ENCODE data around the gene ADAD2. TPM values are rescaled to one million over a fixed set of nuclear protein-coding genes. Genes with fewer than 3 reads are reported as not detected.

Gene ADAD2
- total RNA-seq, 2 donors from 2014 or later, result not detected

DNA sequence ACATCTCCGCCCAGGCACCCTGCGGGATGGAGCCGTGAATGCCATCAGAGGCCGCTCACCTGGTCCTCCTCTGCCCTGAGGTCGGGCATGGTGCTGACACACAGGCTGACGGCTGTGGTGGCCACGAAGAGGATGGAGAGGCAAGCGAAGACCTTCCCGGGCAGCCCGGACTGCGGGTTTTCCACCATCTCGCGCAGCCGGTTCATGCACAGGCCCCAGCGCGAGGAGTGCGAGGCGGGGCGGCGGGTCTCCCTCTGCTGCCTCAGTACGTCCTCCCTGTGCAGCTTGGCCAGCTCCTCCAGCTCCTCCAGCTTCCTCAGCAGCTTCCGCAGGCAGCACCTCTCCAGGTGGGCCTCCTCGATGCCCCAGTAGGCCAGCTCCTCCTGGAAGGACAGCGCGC, 45.7 kb downstream of the ADAD2 start:
- no peak for ATAC-seq (replicated peaks)
- Mint-ChIP-seq H3K27me3 (peaks cover 27% of the 10 kb centered on the region), H3K9me3 (no peaks in the 10 kb centered on the region), H3K4me3 (no peak overlapping the region), H3K4me1 (no peaks in the 10 kb centered on the region), H3K36me3 (ENCODE audit: low read depth) (no peaks in the 10 kb centered on the region), H3K27ac (no peak overlapping the region)

DNA sequence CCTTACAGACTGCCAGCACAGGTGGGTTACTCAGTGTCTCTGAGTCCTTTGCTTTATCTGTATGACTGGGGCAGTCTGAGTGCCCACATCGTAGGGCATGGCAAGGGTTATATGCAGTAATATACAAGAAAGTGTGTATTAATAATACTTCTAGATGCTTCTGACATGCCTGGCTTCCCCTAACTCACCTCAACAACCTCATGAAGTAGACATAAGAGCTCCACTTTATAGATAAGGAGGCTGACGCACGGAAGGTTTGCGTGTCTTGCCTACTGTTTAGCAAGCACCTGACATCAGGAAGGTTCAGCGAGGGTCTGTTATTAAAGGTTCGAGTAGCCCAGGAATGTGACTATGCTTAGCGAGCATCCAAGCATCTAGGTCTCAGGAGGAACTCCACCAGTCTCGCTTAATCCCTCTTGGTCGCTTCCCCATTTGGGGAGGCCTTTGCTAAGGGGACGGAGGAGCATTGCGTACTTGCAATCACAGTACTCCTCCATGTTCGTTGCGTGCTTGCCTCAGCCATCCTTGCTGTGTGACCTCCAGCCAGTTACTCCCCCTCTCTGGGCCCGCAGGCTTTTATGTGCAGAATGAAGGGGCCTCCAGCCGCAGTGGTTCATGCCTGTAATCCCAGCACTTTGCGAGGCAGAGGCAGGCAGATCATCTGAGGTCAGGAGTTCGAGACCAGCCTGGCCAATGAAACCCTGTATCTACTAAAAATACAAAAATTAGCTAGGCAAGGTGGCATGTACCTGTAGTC, 47.2 kb downstream of the ADAD2 start:
- no peaks in the 10 kb centered on the region for H3K9me3 Mint-ChIP-seq
- ATAC-seq (replicated peaks), result no peak
- H3K4me3 Mint-ChIP-seq, result no peak overlapping the region
- H3K27ac Mint-ChIP-seq, result no peak overlapping the region
- H3K4me1 Mint-ChIP-seq, result no peaks in the 10 kb centered on the region
- no peaks in the 10 kb centered on the region for H3K36me3 Mint-ChIP-seq (ENCODE audit: low read depth)
- peaks cover 27% of the 10 kb centered on the region for H3K27me3 Mint-ChIP-seq

DNA sequence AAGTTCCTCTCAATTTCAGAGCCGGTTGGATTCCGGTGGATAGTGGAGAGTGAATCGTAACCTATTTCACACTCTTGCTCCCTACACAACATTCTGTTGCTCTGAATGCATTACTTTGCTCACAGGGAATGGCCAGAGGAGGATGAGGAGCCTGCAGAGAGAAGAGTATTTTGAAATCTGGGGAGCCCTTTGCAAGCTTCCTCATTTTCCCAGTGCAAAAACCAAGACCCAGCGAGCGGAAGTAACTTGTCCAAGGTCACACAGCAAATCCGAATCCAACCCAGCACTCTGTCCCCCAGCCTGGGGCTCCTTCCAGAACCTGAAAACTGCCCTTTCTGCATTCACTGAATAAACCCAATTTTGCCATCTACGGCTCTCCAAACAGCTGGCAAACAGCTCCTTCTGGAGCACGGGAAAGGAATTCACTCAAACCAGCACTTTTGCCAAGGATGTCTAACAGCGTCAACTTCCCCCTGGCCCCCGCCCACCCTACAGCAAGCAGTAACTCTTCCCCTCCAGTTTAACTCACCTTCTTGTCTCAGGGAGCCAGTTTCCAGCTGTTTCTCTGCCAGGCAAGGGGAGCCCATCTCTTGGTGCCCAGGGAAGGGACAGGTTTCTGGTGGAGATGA, 48.3 kb downstream of the ADAD2 start:
- no peaks in the 10 kb centered on the region for H3K9me3 Mint-ChIP-seq
- no peak overlapping the region for H3K4me3 Mint-ChIP-seq
- peaks cover 27% of the 10 kb centered on the region for H3K27me3 Mint-ChIP-seq
- H3K27ac Mint-ChIP-seq, result no peak overlapping the region
- ATAC-seq (replicated peaks), result no peak
- no peaks in the 10 kb centered on the region for H3K36me3 Mint-ChIP-seq (ENCODE audit: low read depth)
- no peaks in the 10 kb centered on the region for H3K4me1 Mint-ChIP-seq

DNA sequence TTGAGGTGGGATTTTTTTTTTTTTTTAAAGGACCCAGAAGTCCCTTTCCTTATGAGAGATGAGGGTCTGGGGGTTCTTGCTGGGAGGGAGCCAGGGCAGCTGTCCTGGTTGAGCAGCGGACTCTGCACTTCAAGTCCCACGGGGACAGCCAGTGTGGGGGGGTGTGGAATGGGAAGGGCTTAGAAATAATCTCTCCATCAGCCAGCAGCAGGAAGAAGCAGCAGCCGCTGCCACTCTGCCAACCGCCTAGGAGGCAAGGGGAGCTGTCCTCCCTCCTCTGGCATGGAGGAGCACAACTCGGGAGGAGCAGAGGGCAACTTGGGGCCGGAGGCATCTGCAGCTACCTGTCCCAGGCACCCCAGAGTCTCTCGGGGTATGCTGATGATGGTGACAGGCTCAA, 49.0 kb downstream of the ADAD2 start, which contains the start of gene KCNG4:
Gene KCNG4, minus strand, starts transcription at position 104 of the 400 bp plus-strand sequence. CDS start 2,527 bp downstream, outside the sequence.
- H3K9me3 Mint-ChIP-seq, result no peaks in the 10 kb centered on the region
- peaks cover 27% of the 10 kb centered on the region for H3K27me3 Mint-ChIP-seq
- no peak within 1 kb of the TSS for H3K4me3 Mint-ChIP-seq
- no peaks in the 10 kb centered on the region for H3K4me1 Mint-ChIP-seq
- H3K36me3 Mint-ChIP-seq (ENCODE audit: low read depth), result no peaks in the 10 kb centered on the region
- no peak within 1 kb of the TSS for H3K27ac Mint-ChIP-seq
- ATAC-seq (replicated peaks), result no peak

DNA sequence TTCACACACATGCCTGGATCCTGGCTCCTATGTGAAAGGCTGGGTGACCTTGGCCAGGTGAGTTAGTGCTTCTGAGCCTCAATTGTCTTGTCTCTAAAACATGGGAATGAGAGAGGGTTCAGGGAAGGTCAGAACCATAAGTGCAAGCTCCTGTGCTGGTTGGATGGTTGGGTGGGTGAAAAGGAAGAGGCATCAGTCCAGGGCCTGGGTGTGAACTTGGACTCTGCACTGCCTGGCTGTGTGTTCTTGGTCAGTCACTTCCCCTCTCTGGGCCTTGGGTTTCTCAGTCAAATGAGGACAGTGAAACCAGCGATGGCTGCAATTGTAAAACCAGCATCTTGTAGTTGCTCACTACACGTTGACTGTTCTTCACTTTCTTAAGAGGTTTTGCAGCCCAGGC, 49.5 kb downstream of the ADAD2 start:
- Mint-ChIP-seq H3K4me3 (no peak overlapping the region), H3K27me3 (peaks cover 21% of the 10 kb centered on the region), H3K9me3 (no peaks in the 10 kb centered on the region), H3K4me1 (no peaks in the 10 kb centered on the region), H3K36me3 (ENCODE audit: low read depth) (no peaks in the 10 kb centered on the region), H3K27ac (no peak overlapping the region)
- no peak for ATAC-seq (replicated peaks)

DNA sequence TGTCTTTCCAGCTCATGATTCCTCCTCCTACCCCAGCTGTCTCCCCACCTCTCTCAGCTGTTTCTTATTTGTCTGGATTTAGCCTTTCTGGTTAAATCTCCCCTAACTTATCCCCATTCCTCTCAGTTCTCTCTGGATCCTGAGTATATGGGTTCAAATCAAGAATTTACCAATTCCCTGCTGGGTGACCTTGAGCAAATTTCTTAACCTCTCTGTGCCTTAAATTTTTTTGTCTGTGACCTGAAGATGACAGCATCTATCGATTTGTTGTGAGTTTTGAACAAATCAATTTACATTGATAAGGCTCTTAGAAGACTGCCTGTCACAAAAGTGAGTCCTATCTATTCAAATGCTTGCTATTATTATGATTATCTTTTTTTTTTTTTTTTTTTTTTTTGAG, 50.8 kb downstream of the ADAD2 start:
- Mint-ChIP-seq H3K9me3 (no peaks in the 10 kb centered on the region), H3K27me3 (peaks cover 20% of the 10 kb centered on the region), H3K4me3 (no peak overlapping the region), H3K36me3 (ENCODE audit: low read depth) (no peaks in the 10 kb centered on the region), H3K27ac (no peak overlapping the region), H3K4me1 (no peaks in the 10 kb centered on the region)
- no peak for ATAC-seq (replicated peaks)

DNA sequence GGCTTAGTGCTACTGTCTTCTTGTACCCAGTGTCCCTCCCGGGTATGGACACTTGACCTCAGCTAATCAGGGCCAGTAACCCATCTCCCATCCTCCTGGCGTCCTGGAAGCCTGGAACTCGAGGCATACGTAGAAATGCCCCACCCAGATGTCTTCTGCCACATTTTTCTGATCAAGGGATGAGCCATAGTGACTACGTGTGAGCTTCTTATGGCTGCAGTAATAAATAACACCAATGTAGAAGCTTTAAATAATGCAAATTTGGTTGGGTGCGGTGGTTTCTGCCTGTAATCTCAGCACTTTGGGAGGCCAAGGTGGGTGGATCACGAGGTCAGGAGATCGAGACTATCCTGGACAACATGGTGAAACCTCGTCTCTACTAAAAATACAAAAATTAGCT, 51.9 kb downstream of the ADAD2 start:
- ATAC-seq (replicated peaks), result no peak
- Mint-ChIP-seq H3K9me3 (no peaks in the 10 kb centered on the region), H3K27me3 (peaks cover 20% of the 10 kb centered on the region), H3K36me3 (ENCODE audit: low read depth) (no peaks in the 10 kb centered on the region), H3K27ac (no peak overlapping the region), H3K4me1 (no peaks in the 10 kb centered on the region), H3K4me3 (no peak overlapping the region)

DNA sequence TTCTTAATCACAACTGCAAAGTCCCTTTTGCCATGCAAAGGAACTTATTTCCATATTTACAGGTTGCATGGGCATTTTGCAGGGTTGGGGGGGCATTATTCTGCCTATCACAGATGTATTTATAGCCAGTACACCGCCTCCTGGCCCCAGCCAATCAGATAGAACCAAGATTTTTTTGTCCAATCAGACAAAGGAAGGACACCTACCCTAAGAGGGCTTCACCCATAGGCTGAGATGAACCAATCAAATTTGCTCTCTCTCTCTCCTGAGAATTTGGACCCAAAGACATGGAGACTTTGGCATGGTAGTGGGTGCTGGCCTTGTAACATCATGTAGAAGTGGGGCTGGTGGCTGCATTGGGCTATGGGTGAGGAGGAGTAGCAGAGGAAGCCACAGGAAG, 52.8 kb downstream of the ADAD2 start:
- no peaks in the 10 kb centered on the region for H3K36me3 Mint-ChIP-seq (ENCODE audit: low read depth)
- no peaks in the 10 kb centered on the region for H3K9me3 Mint-ChIP-seq
- ATAC-seq (replicated peaks), result no peak
- H3K4me1 Mint-ChIP-seq, result no peaks in the 10 kb centered on the region
- H3K27me3 Mint-ChIP-seq, result peaks cover 20% of the 10 kb centered on the region
- no peak overlapping the region for H3K27ac Mint-ChIP-seq
- H3K4me3 Mint-ChIP-seq, result no peak overlapping the region

DNA sequence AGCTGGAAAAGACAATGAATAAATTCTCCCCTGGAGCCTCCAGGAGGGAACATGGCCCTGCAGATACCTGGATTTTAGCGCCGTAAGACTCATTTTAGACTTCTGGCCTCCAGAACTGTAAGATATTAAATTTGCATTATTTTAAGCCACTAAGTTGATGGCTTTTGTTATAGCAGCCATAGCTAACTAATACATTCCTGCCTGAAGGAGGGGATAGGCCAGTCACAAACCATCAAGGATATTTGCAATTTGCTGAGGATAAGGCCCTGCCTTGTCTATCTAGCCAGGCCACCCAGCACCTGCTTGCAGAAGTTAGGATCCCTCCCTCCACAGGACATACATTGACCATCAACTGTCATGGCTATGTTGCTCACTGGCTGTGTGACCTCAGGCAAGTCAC, 53.8 kb downstream of the ADAD2 start:
- H3K27me3 Mint-ChIP-seq, result peaks cover 19% of the 10 kb centered on the region

DNA sequence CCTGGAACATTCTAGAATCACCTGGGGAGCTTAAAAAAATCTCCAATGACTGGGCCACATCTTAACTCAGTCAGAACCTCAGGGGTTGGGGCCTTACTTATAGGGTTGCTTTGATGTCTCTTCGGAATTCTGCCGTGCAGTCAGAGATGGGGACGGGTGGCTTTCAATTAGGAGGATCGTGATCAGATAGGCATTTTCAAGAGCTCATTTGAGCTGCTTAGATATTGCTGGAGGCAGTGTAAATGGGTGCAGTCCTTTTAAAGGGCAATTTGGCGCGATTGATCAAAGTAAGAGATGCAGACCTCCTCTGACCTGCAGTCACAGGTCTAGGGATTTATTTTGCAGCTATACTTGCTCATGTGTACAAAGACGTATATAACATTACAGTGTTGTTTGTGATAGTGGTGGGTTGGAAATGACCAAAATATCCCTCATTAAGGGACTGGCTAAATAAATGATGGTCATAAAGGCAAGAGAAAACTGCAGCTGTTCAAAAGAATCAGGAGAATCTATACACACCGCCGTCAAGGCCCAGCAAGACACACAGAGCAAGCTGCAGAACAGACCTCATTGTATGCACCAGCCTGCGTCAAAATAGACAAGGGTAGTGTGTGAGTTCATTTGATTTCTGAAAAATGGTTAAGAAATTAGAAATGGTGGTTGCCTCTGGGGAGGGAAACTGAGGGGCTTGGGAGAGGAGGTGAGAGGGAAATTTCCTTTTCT, 55.2 kb downstream of the ADAD2 start:
- Mint-ChIP-seq H3K27ac (no peak overlapping the region), H3K9me3 (no peaks in the 10 kb centered on the region), H3K27me3 (peaks cover 12% of the 10 kb centered on the region), H3K36me3 (ENCODE audit: low read depth) (no peaks in the 10 kb centered on the region), H3K4me1 (no peaks in the 10 kb centered on the region), H3K4me3 (no peak overlapping the region)
- no peak for ATAC-seq (replicated peaks)

More for the DNA sequence above, 53.8 kb downstream of the ADAD2 start:
- Mint-ChIP-seq H3K9me3 (no peaks in the 10 kb centered on the region), H3K4me1 (no peaks in the 10 kb centered on the region), H3K4me3 (no peak overlapping the region), H3K27ac (no peak overlapping the region), H3K36me3 (ENCODE audit: low read depth) (no peaks in the 10 kb centered on the region)
- no peak for ATAC-seq (replicated peaks)

DNA sequence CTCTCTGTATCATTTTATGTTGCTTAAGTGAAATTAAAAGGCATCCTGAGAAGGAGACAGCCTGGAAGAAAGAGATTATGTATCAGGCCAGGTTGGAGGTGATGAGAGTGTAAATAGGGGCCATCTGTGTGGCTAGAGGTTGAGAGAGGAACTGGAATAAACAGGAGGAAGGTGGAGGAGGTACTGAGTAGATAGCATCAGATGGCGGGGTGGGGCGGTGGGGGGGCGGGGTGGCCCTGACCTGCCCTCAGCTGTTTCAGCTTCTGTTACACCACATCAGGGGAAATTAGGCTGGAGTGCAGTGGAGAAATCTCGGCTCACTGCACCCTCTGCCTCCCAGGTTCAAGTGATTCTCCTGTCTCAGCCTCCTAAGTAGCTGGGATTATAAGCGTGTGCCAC, 55.7 kb downstream of the ADAD2 start:
- H3K9me3 Mint-ChIP-seq, result no peaks in the 10 kb centered on the region
- peaks cover 18% of the 10 kb centered on the region for H3K27me3 Mint-ChIP-seq
- no peaks in the 10 kb centered on the region for H3K36me3 Mint-ChIP-seq (ENCODE audit: low read depth)
- no peak overlapping the region for H3K27ac Mint-ChIP-seq
- no peak for ATAC-seq (replicated peaks)
- H3K4me3 Mint-ChIP-seq, result no peak overlapping the region
- H3K4me1 Mint-ChIP-seq, result no peaks in the 10 kb centered on the region

Other genes with a start within 250 kb of the ADAD2 start
- 1 to 10 TPM in 1 of 2 donors, under 1 TPM in 1; 0.48 to 2.5 TPM for gene OSGIN1, start 237.9 kb upstream of the ADAD2 start, total RNA-seq
- gene NECAB2, start 222.9 kb upstream of the ADAD2 start, total RNA-seq, result not detected
- not detected for gene SLC38A8, start 148.4 kb upstream of the ADAD2 start, total RNA-seq
- 10 to 100 TPM; 44.0 to 54.4 TPM for gene MBTPS1, start 74.2 kb upstream of the ADAD2 start, total RNA-seq
- 10 to 100 TPM in 1 of 2 donors, 1 to 10 TPM in 1; 9.9 to 14.6 TPM for gene HSDL1, start 46.0 kb upstream of the ADAD2 start, total RNA-seq
- gene DNAAF1, start 45.8 kb upstream of the ADAD2 start, total RNA-seq, result under 1 TPM in 1 of 2 donors, not detected in 1; 0.21 TPM
- gene TAF1C, start 4.1 kb upstream of the ADAD2 start, total RNA-seq, result 10 to 100 TPM; 37.0 to 44.9 TPM
- gene KCNG4, start 48.9 kb downstream of the ADAD2 start, total RNA-seq, result not detected
- gene WFDC1, start 103.7 kb downstream of the ADAD2 start, total RNA-seq, result under 1 TPM in 1 of 2 donors, not detected in 1; 0.90 TPM
- not detected for gene ATP2C2, start 177.4 kb downstream of the ADAD2 start, total RNA-seq

All from activated T-helper 17 cell treated with anti-CD3 and anti-CD28 coated beads, Interleukin-2, amount 50 U/mL, for 72 hours (primary cell).